Neural progenitor cell (in vitro differentiated cells): ENCODE measurements around the gene EDNRA. TPM values are rescaled to one million over a fixed set of nuclear protein-coding genes. Genes with fewer than 3 reads are reported as not detected.

Source experiments
- DNase-seq: peaks from one replicate; pipeline ENCODE4 v3.0.0-alpha.2; 2016; ENCODE audit warnings: low spot score
- H2AFZ ChIP-seq: fragments of 200-600 bp; sonication (generic); replicated peaks from 2 replicates; pipeline ENCODE4 v1.6.1; 2016; ENCODE audit warnings: antibody characterized with exemption
- H3F3A ChIP-seq: fragments of 200-600 bp; sonication (generic); 2 replicates; pipeline ENCODE4 v1.6.1; 2016; ENCODE audit warnings: antibody characterized with exemption, low read depth
- H3K27ac ChIP-seq: fragments of 200-600 bp; sonication (generic); 2 replicates; pipeline ENCODE4 v1.5.1; 2016; ENCODE audit warnings: mild to moderate bottlenecking
- H3K27me3 ChIP-seq: fragments of 200-600 bp; sonication (generic); 2 replicates; pipeline ENCODE4 v1.6.1; 2016; ENCODE audit warnings: mild to moderate bottlenecking, moderate library complexity
- H3K36me3 ChIP-seq: fragments of 200-600 bp; sonication (generic); 2 replicates; pipeline ENCODE4 v1.5.1; 2016
- H3K4me1 ChIP-seq: fragments of 200-600 bp; sonication (generic); 2 replicates; pipeline ENCODE4 v1.6.1; 2016; ENCODE audit warnings: mixed run types
- H3K4me2 ChIP-seq: fragments of 200-600 bp; sonication (generic); 2 replicates; pipeline ENCODE4 v1.6.1; 2016
- H3K4me3 ChIP-seq: fragments of 200-600 bp; sonication (generic); 2 replicates; pipeline ENCODE4 v1.5.1; 2016
- H3K79me2 ChIP-seq: fragments of 200-600 bp; sonication (generic); 2 replicates; pipeline ENCODE4 v1.6.1; 2016; ENCODE audit warnings: low read depth
- H3K9ac ChIP-seq: fragments of 200-600 bp; sonication (generic); 2 replicates; pipeline ENCODE4 v1.6.1; 2016
- H3K9me3 ChIP-seq: fragments of 200-600 bp; sonication (generic); 2 replicates; pipeline ENCODE4 v1.5.1; 2016; ENCODE audit warnings: low read depth
- H4K20me1 ChIP-seq: fragments of 200-600 bp; sonication (generic); 2 replicates; pipeline ENCODE4 v1.6.1; 2016; ENCODE audit warnings: low read depth
- H3K27ac Mint-ChIP-seq: 3 replicates; pipeline ENCODE4 v1.8.0; 2021; ENCODE audit warnings: mixed read lengths
- H3K27me3 Mint-ChIP-seq: 2 replicates; pipeline ENCODE4 v1.8.0; 2022; ENCODE audit warnings: low read depth, mild to moderate bottlenecking, inconsistent platforms, moderate library complexity, mixed read lengths; ENCODE audit not compliant: insufficient read depth
- H3K36me3 Mint-ChIP-seq: 3 replicates; pipeline ENCODE4 v1.8.0; 2021; ENCODE audit warnings: mixed read lengths
- H3K4me1 Mint-ChIP-seq: 3 replicates; pipeline ENCODE4 v1.8.0; 2021; ENCODE audit warnings: mixed read lengths
- H3K4me3 Mint-ChIP-seq: 3 replicates; pipeline ENCODE4 v1.8.0; 2021; ENCODE audit warnings: mild to moderate bottlenecking, moderate library complexity, mixed read lengths
- H3K9me3 Mint-ChIP-seq: 3 replicates; pipeline ENCODE4 v1.8.0; 2020; ENCODE audit warnings: mixed read lengths
- EZH2 ChIP-seq: fragments of 200-600 bp; sonication (generic); IDR thresholded peaks from 2 replicates; pipeline ENCODE4 v1.6.1; 2017; ENCODE audit warnings: antibody characterized with exemption, mild to moderate bottlenecking, moderate library complexity
- EZH2phosphoT487 ChIP-seq: fragments of 200-600 bp; sonication (generic); IDR thresholded peaks from 2 replicates; pipeline ENCODE4 v1.6.1; 2017; ENCODE audit warnings: antibody characterized with exemption
- total RNA-seq: library from RNA; depleted of rRNA; stranded (reverse); fragments of >200 nt; gene quantifications from 2 replicates; pipeline ENCODE4 v1.2.3, GENCODE V29; 2015; ENCODE audit warnings: low replicate concordance
- TF ChIP-seq, protein P1 (sequence below): fragments of 200-600 bp; sonication (generic); IDR thresholded peaks from 2 replicates; pipeline ENCODE4 v1.5.1; 2017; ENCODE audit warnings: antibody characterized with exemption, mild to moderate bottlenecking

The EDNRA gene
- total RNA-seq, 1 donor from 2014 or later, result 2.9 TPM

DNA sequence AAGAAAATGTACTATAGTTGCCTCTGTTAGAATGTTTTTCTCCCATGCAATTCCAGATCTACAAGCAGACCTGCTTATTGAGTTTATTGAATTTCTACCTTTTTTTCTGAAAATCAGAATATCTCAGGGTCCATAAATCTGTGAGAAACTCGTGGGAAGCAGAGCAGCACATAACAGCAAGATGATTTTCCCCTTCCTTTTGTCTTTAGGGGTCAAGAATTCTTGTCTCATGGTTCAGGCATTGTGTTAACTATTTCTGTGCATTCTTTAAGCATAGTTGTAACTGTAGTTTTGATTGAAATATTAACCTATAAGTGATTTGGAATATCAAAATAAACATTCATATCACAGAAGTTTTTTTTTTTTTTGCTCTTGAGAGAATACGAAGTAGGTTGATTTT, 11.4 kb downstream of the EDNRA start:
- Histone ChIP-seq H3K79me2 (no peaks in the 10 kb centered on the region), H3K4me1 (no peaks in the 10 kb centered on the region), H4K20me1 (no peaks in the 10 kb centered on the region), H3K36me3 (no peaks in the 10 kb centered on the region), H3K9me3 (no peaks in the 10 kb centered on the region), H3K4me3 (no peak overlapping the region), H3F3A (no peaks in the 10 kb centered on the region), H3K4me2 (no peak overlapping the region), H2AFZ (no peak overlapping the region), H3K27ac (no peak overlapping the region), H3K27me3 (no peaks in the 10 kb centered on the region), H3K9ac (no peak overlapping the region)
- H3K27me3 Mint-ChIP-seq, result no peaks in the 10 kb centered on the region
- H3K27ac Mint-ChIP-seq, result no peak overlapping the region
- TF ChIP-seq EZH2phosphoT487 (no peak), EZH2 (no peak)
- TF ChIP-seq, protein P1, sequence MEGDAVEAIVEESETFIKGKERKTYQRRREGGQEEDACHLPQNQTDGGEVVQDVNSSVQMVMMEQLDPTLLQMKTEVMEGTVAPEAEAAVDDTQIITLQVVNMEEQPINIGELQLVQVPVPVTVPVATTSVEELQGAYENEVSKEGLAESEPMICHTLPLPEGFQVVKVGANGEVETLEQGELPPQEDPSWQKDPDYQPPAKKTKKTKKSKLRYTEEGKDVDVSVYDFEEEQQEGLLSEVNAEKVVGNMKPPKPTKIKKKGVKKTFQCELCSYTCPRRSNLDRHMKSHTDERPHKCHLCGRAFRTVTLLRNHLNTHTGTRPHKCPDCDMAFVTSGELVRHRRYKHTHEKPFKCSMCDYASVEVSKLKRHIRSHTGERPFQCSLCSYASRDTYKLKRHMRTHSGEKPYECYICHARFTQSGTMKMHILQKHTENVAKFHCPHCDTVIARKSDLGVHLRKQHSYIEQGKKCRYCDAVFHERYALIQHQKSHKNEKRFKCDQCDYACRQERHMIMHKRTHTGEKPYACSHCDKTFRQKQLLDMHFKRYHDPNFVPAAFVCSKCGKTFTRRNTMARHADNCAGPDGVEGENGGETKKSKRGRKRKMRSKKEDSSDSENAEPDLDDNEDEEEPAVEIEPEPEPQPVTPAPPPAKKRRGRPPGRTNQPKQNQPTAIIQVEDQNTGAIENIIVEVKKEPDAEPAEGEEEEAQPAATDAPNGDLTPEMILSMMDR, result no peak
- no peaks in the 10 kb centered on the region for H3K9me3 Mint-ChIP-seq
- no peak overlapping the region for H3K4me3 Mint-ChIP-seq
- no peaks in the 10 kb centered on the region for H3K36me3 Mint-ChIP-seq
- DNase-seq, result no peak
- H3K4me1 Mint-ChIP-seq, result no peaks in the 10 kb centered on the region

DNA sequence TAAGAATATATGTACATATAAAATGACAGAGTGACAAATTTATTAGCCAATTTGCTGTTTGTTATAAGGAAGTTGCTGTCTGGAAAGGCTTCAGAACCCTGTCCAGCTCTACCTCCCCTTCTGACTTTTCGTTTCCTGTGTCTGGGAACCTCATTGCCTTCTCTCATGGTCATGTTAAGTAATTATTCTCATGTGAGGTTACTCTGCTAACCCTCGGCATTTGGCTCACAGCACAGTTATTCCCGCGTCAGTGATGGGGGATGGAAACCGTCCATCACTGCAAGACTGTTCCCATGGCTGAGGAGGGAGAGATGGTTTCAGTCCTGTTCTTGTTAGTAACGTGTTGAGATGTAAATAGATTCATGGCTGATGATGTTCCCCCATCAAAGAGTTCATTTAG, 11.9 kb downstream of the EDNRA start:
- Histone ChIP-seq H4K20me1 (no peaks in the 10 kb centered on the region), H3K4me3 (no peak overlapping the region), H3K9me3 (no peaks in the 10 kb centered on the region), H3K4me1 (no peaks in the 10 kb centered on the region), H3K79me2 (no peaks in the 10 kb centered on the region), H2AFZ (no peak overlapping the region), H3K27me3 (no peaks in the 10 kb centered on the region), H3K4me2 (no peak overlapping the region), H3K36me3 (no peaks in the 10 kb centered on the region), H3K27ac (no peak overlapping the region), H3F3A (no peaks in the 10 kb centered on the region), H3K9ac (no peak overlapping the region)
- no peak overlapping the region for H3K4me3 Mint-ChIP-seq
- no peak for DNase-seq
- no peak overlapping the region for H3K27ac Mint-ChIP-seq
- TF ChIP-seq, protein P1, result no peak
- TF ChIP-seq EZH2 (no peak), EZH2phosphoT487 (no peak)
- no peaks in the 10 kb centered on the region for H3K4me1 Mint-ChIP-seq
- H3K27me3 Mint-ChIP-seq, result no peaks in the 10 kb centered on the region
- no peaks in the 10 kb centered on the region for H3K9me3 Mint-ChIP-seq
- H3K36me3 Mint-ChIP-seq, result no peaks in the 10 kb centered on the region

GRCh38 chr4:147493307-147493706, 12.4 kb downstream of the EDNRA start:
- H3F3A ChIP-seq, result no peaks in the 10 kb centered on the region
- no peaks in the 10 kb centered on the region for H3K36me3 ChIP-seq
- no peak overlapping the region for H3K4me2 ChIP-seq
- H3K27ac ChIP-seq, result no peak overlapping the region
- H3K4me3 ChIP-seq, result no peak overlapping the region
- H3K4me1 Mint-ChIP-seq, result no peaks in the 10 kb centered on the region
- no peak for TF ChIP-seq EZH2phosphoT487
- TF ChIP-seq EZH2, result no peak
- TF ChIP-seq, protein P1, result no peak
- H3K4me3 Mint-ChIP-seq, result no peak overlapping the region
- no peaks in the 10 kb centered on the region for H3K9me3 ChIP-seq
- H3K27me3 Mint-ChIP-seq, result no peaks in the 10 kb centered on the region
- H3K27ac Mint-ChIP-seq, result no peak overlapping the region
- H3K4me1 ChIP-seq, result no peaks in the 10 kb centered on the region
- H3K79me2 ChIP-seq, result no peaks in the 10 kb centered on the region
- H3K36me3 Mint-ChIP-seq, result no peaks in the 10 kb centered on the region
- H4K20me1 ChIP-seq, result no peaks in the 10 kb centered on the region
- H3K9me3 Mint-ChIP-seq, result no peaks in the 10 kb centered on the region
- no peak for DNase-seq
- no peaks in the 10 kb centered on the region for H3K27me3 ChIP-seq
- H2AFZ ChIP-seq, result no peak overlapping the region
- no peak overlapping the region for H3K9ac ChIP-seq

DNA sequence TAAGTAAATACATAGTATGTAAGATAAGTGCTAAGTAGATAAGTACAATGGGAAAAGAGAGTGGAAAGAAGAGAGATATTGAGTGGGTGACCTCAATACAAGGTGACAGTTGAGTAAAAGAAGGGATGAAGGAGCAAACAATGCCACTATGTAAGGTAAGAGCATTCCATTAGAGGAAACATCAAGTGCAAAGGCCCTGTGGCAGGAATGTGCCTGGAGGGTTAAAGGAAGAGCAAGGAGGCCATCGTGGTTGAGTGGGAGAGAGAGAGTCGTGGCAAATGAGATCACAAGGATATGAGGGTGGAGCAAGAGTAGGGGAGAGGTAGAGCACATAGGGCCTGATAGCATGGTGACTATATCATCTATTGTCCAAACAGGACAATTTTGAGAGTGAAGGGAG, 13.4 kb downstream of the EDNRA start:
- Histone ChIP-seq H3K4me3 (no peak overlapping the region), H2AFZ (no peak overlapping the region), H3K27me3 (no peaks in the 10 kb centered on the region), H4K20me1 (no peaks in the 10 kb centered on the region), H3K36me3 (no peaks in the 10 kb centered on the region), H3K79me2 (no peaks in the 10 kb centered on the region), H3K9me3 (no peaks in the 10 kb centered on the region), H3K4me2 (no peak overlapping the region), H3K4me1 (no peaks in the 10 kb centered on the region), H3F3A (no peaks in the 10 kb centered on the region), H3K9ac (no peak overlapping the region), H3K27ac (no peak overlapping the region)
- no peak for DNase-seq
- Mint-ChIP-seq H3K27ac (no peak overlapping the region), H3K27me3 (no peaks in the 10 kb centered on the region), H3K4me3 (no peak overlapping the region), H3K36me3 (no peaks in the 10 kb centered on the region), H3K4me1 (no peaks in the 10 kb centered on the region), H3K9me3 (no peaks in the 10 kb centered on the region)
- TF ChIP-seq EZH2phosphoT487 (no peak), EZH2 (no peak)
- TF ChIP-seq, protein P1, result no peak
